ENCODE data around the gene SORBS1. TPM values are rescaled to one million over a fixed set of nuclear protein-coding genes. Genes with fewer than 3 reads are reported as not detected.

Gene SORBS1
- total and polyA plus RNA-seq, 2 of the 13 experiments (the other 11 are each of a cell fraction or from before 2014, with no cell fraction given), result 16.8 to 39.8 TPM

DNA sequence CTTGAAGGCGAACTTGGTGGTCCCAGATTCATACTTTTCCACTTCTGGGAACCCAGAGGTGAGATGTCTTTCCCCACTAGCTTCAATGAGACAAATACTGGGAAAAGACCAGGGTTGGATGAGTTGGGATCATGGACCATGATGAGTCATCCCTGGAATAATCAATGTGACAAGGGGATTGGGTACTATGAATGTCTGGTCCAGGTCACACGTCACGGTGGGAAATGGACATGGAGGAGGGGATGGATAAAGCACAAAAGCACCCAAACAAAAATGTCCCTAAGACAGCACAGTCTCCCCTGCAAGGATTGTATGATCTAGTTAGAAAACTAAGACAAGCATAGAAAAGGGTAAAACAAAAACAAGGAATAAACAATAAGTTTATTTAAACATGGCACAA lies 12.4 kb upstream of the SORBS1 start:
- Histone ChIP-seq H3K27ac (ENCODE audit: extremely low read length, insufficient read depth, low read length) (no peak overlapping the region), H2AFZ (ENCODE audit: low read length) (no peak overlapping the region), H3K36me3 (replicated peaks in 1 of 2; ENCODE audit: control insufficient read depth in 1 of 2, insufficient read depth in 2 of 2, low read length in 2 of 2) (no peaks in the 10 kb centered on the region), H3K9me3 (ENCODE audit: low read length) (no peaks in the 10 kb centered on the region), H3K27me3 (ENCODE audit: control insufficient read depth in 1 of 2, insufficient read depth in 2 of 2, low read length in 2 of 2) (peaks cover 3 to 26% of the 10 kb centered on the region in 2 experiments; a peak in 4 of 5 replicates), H4K20me1 (ENCODE audit: insufficient read depth, low read length) (no peaks in the 10 kb centered on the region), H3K4me2 (ENCODE audit: low read depth, low read length) (no peak overlapping the region), H3K9ac (ENCODE audit: insufficient read depth, low read depth, low read length) (no peak overlapping the region), H3K4me3 (replicated peaks in 1 of 3; ENCODE audit: insufficient read depth in 1 of 3, low read depth in 2 of 3, low read length in 3 of 3) (no peak overlapping the region), H3K4me1 (ENCODE audit: insufficient read depth, low read length) (no peaks in the 10 kb centered on the region), H3K79me2 (ENCODE audit: insufficient read depth, low read length) (no peaks in the 10 kb centered on the region)
- ATAC-seq (no peak), FAIRE-seq (no peak), DNase-seq (ENCODE audit: low spot score) (no peak)
- intact Hi-C loops (cut with micrococcal nuclease; ENCODE audit: unreplicated experiment), result no loop called here
- CTCF ChIA-PET (ENCODE audit: low intra/inter-chr PET ratio, low total read pairs), result no interaction called here
- TF ChIP-seq CREB1 (IDR thresholded peaks at IDR 0.05) (peak; percentile 80), CREB1 (CRISPR knock-in tag; IDR thresholded peaks at IDR 0.05) (no peak), JUND (CRISPR knock-in tag; IDR thresholded peaks at IDR 0.05) (0 out of 2 replicates have a peak, but pooled peaks have one; percentile 31), FOSL2 (CRISPR knock-in tag; IDR thresholded peaks at IDR 0.05) (peak; percentile 83), FIP1L1 (IDR thresholded peaks at IDR 0.05; ENCODE audit: borderline replicate concordance, insufficient read depth, low read depth, low read length) (no peak)
- 5% methylated on average over 3 of the region's 3 CpGs for WGBS (ENCODE audit: low lambda C conversion rate)
- POLR2A ChIA-PET, result no interaction called here
- in situ Hi-C loops (cut with HindIII; ENCODE audit: extremely low pct_ligation_motif_present, low pct_unique_long_range_greater_than_20kb), result loop anchor here (25.0 kb wide), 1 partner anchor 136 kb away; no protein-coding TSS in a partner anchor
- BruUV-seq (replicated peaks), result no TSS peak

DNA sequence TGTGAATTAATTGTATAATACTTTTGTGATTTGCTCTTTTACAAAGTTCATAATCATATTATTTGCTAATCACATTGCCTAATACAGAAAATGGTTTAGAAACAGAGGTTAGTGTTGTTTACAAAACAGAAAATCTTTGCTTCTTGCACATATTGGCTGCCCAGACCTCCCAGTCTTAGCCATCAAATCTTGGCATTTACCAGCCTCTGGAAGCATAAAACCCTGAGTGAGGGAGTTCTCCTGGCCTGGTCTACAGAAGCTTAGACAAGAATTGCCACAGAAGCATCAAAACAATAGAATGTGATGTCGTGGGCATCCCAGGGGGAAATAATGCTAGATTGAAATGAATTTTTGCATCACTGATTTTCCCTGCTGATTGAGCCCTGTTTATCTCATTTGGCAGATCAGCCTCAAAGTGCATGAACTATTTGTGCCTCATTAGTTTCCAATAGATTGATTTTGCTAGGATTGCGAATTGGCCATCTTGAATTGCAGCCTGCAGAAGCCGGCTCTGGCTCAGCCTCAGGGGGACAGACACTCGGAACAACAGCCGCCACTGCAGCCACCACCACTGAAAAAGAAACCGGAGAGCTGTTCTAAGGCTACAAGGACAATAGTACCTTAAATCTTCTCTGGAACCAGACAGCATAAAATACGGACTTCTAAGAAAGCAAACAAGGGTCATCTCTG lies 11.1 kb upstream of the SORBS1 start:
- DNase-seq (ENCODE audit: low spot score), result no peak
- BruUV-seq (replicated peaks), result no TSS peak
- no peak for FAIRE-seq
- in situ Hi-C loops (cut with HindIII; ENCODE audit: extremely low pct_ligation_motif_present, low pct_unique_long_range_greater_than_20kb), result loop anchor here (25.0 kb wide), 1 partner anchor 135 kb away; no protein-coding TSS in a partner anchor
- POLR2A ChIA-PET, result no interaction called here
- CTCF ChIA-PET (ENCODE audit: low intra/inter-chr PET ratio, low total read pairs), result no interaction called here
- 33% methylated on average over 7 of the region's 7 CpGs for WGBS (ENCODE audit: low lambda C conversion rate)
- Histone ChIP-seq H4K20me1 (ENCODE audit: insufficient read depth, low read length) (no peaks in the 10 kb centered on the region), H3K27me3 (ENCODE audit: control insufficient read depth in 1 of 2, insufficient read depth in 2 of 2, low read length in 2 of 2) (peaks cover 3 to 26% of the 10 kb centered on the region in 2 experiments; a peak in 4 of 5 replicates), H3K4me1 (ENCODE audit: insufficient read depth, low read length) (no peaks in the 10 kb centered on the region), H3K36me3 (replicated peaks in 1 of 2; ENCODE audit: control insufficient read depth in 1 of 2, insufficient read depth in 2 of 2, low read length in 2 of 2) (no peaks in the 10 kb centered on the region), H3K9ac (ENCODE audit: insufficient read depth, low read depth, low read length) (no peak overlapping the region), H3K4me2 (ENCODE audit: low read depth, low read length) (no peak overlapping the region; the same call in 1 of the 2 replicates), H3K27ac (ENCODE audit: extremely low read length, insufficient read depth, low read length) (no peak overlapping the region), H3K4me3 (replicated peaks in 1 of 3; ENCODE audit: insufficient read depth in 1 of 3, low read depth in 2 of 3, low read length in 3 of 3) (no peak overlapping the region), H2AFZ (ENCODE audit: low read length) (no peak overlapping the region), H3K9me3 (ENCODE audit: low read length) (no peaks in the 10 kb centered on the region), H3K79me2 (ENCODE audit: insufficient read depth, low read length) (no peaks in the 10 kb centered on the region)
- intact Hi-C loops (cut with micrococcal nuclease; ENCODE audit: unreplicated experiment), result no loop called here
- TF ChIP-seq ZBTB1 (CRISPR knock-in tag; IDR thresholded peaks at IDR 0.05; ENCODE audit: borderline replicate concordance) (no peak), CHCHD3 (CRISPR knock-in tag; IDR thresholded peaks at IDR 0.05) (no peak), RAD21 (CRISPR knock-in tag; IDR thresholded peaks at IDR 0.05) (no peak), FOSL1 (CRISPR knock-in tag; IDR thresholded peaks at IDR 0.05; ENCODE audit: borderline replicate concordance) (no peak), ZMAT3 (CRISPR knock-in tag; conservative IDR thresholded peaks at IDR 0.05) (no peak)
- ATAC-seq, result no peak
